ENCODE results near the gene SPTLC3. TPM values are rescaled to one million over a fixed set of nuclear protein-coding genes. Genes with fewer than 3 reads are reported as not detected.

The SPTLC3 gene
- total and polyA plus RNA-seq, 2 of the 13 experiments (the other 11 are each of a cell fraction or from before 2014, with no cell fraction given) = 20.5 to 95.6 TPM

- TF ChIP-seq TERF1 (CRISPR knock-in tag; IDR thresholded peaks at IDR 0.05) (no peak), ZBTB44 (CRISPR knock-in tag; IDR thresholded peaks at IDR 0.05) (no peak), MXD1 (CRISPR knock-in tag; IDR thresholded peaks at IDR 0.05) (no peak), JDP2 (CRISPR knock-in tag; IDR thresholded peaks at IDR 0.05; ENCODE audit: borderline replicate concordance) (no peak), BATF2 (CRISPR knock-in tag; IDR thresholded peaks at IDR 0.05) (no peak), ZNF589 (CRISPR knock-in tag; conservative IDR thresholded peaks at IDR 0.05) (no peak), BHLHE40 (IDR thresholded peaks at IDR 0.05; ENCODE audit: low read length) (no peak), ZNF761 (CRISPR knock-in tag; conservative IDR thresholded peaks at IDR 0.05) (no peak), ZNF354B (CRISPR knock-in tag; IDR thresholded peaks at IDR 0.05) (no peak), MIER2 (CRISPR knock-in tag; IDR thresholded peaks at IDR 0.05) (0 out of 2 replicates have a peak, but pooled peaks have one; percentile 52), HMGXB4 (CRISPR knock-in tag; IDR thresholded peaks at IDR 0.05; ENCODE audit: borderline replicate concordance in 1 of 2, low read depth in 1 of 2) (0 out of 4 replicates have a peak, but pooled peaks of 1 of the 2 experiments have one; percentile 29), SOX6 (IDR thresholded peaks at IDR 0.05) (no peak), SOX6 (CRISPR knock-in tag; IDR thresholded peaks at IDR 0.05) (peak; percentile 96), ZNF746 (CRISPR knock-in tag; IDR thresholded peaks at IDR 0.05) (0 out of 2 replicates have a peak, but pooled peaks have one; percentile 46), ZNF629 (CRISPR knock-in tag; conservative IDR thresholded peaks at IDR 0.05) (0 out of 2 replicates have a peak, but pooled peaks have one; percentile 30), TOPORS (CRISPR knock-in tag; IDR thresholded peaks at IDR 0.05) (no peak), ZNF432 (CRISPR knock-in tag; IDR thresholded peaks at IDR 0.05; ENCODE audit: borderline replicate concordance) (no peak), ZNF17 (CRISPR knock-in tag; IDR thresholded peaks at IDR 0.05) (no peak), KDM2A (CRISPR knock-in tag; IDR thresholded peaks at IDR 0.05; ENCODE audit: borderline replicate concordance, low read depth) (no peak), GABPB1 (CRISPR knock-in tag; IDR thresholded peaks at IDR 0.05) (no peak), REL (CRISPR knock-in tag; conservative IDR thresholded peaks at IDR 0.05) (no peak), CSRNP1 (CRISPR knock-in tag; IDR thresholded peaks at IDR 0.05) (no peak), ZNF549 (CRISPR knock-in tag; IDR thresholded peaks at IDR 0.05) (no peak)
These were observed 113.2 kb downstream of the SPTLC3 start (continued) for GRCh38 chr20:13121840-13122515.
